ENCODE data around the gene MYADML2. TPM values are rescaled to one million over a fixed set of nuclear protein-coding genes. Genes with fewer than 3 reads are reported as not detected.

The MYADML2 gene
- total and polyA plus RNA-seq, 10 of the 15 experiments (the other 5 are each of a cell fraction or from before 2014, with no cell fraction given): not detected

DNA sequence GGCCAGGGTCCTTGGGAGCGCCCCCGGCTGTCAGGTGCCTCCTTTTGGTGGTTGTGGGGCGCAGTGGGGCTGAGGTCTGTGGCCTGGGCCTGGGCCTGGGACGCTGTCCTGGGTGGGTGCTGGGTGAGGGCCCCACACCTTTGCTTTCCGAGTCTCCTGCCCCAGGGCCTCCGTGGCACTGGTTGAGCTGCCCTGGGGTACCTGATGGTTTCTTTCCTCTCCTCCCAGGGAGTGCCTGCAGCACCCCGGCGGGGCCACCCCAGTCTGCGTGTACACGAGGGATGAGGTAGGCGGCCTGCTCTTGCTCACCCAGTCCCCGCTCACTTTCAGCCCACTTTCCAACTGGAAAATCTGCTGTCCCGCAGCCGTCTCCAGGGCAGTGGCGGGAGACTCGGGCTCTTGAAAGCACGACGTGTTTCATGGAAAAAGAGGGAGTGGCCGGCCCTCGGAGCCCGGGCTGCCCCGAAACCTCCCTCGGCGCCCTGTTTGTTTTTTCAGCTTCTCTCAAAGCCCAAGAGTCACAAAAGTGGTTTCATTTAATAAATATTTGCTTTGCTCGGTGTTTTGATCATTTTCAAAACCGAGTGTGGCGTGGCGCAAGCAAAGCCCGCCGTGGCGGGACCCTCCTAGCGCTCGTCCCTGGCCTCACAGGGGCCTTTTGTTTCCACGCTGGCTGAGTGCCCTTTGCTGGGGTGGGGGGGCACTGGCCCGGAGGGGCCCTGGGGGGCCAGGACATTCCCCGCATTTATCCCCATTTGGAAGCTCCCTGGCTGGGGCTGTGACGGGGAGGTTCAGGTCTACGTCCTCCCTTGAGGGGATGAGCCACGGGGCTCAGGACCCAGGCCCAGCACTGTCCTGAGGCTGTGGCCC, 47.8 kb upstream of the MYADML2 start (continued):
- TF ChIP-seq, protein P1, sequence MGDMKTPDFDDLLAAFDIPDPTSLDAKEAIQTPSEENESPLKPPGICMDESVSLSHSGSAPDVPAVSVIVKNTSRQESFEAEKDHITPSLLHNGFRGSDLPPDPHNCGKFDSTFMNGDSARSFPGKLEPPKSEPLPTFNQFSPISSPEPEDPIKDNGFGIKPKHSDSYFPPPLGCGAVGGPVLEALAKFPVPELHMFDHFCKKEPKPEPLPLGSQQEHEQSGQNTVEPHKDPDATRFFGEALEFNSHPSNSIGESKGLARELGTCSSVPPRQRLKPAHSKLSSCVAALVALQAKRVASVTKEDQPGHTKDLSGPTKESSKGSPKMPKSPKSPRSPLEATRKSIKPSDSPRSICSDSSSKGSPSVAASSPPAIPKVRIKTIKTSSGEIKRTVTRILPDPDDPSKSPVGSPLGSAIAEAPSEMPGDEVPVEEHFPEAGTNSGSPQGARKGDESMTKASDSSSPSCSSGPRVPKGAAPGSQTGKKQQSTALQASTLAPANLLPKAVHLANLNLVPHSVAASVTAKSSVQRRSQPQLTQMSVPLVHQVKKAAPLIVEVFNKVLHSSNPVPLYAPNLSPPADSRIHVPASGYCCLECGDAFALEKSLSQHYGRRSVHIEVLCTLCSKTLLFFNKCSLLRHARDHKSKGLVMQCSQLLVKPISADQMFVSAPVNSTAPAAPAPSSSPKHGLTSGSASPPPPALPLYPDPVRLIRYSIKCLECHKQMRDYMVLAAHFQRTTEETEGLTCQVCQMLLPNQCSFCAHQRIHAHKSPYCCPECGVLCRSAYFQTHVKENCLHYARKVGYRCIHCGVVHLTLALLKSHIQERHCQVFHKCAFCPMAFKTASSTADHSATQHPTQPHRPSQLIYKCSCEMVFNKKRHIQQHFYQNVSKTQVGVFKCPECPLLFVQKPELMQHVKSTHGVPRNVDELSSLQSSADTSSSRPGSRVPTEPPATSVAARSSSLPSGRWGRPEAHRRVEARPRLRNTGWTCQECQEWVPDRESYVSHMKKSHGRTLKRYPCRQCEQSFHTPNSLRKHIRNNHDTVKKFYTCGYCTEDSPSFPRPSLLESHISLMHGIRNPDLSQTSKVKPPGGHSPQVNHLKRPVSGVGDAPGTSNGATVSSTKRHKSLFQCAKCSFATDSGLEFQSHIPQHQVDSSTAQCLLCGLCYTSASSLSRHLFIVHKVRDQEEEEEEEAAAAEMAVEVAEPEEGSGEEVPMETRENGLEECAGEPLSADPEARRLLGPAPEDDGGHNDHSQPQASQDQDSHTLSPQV (IDR thresholded peaks at IDR 0.05): no peak
- TF ChIP-seq HCFC1 (IDR thresholded peaks at IDR 0.05; ENCODE audit: low read length) (no peak), BCL11A (IDR thresholded peaks at IDR 0.05; ENCODE audit: low read depth, low read length) (no peak), CHD4 (IDR thresholded peaks at IDR 0.05) (no peak), BRCA1 (IDR thresholded peaks at IDR 0.05; ENCODE audit: low read depth, low read length) (no peak), HDAC2 (IDR thresholded peaks at IDR 0.05) (no peak)
- TF ChIP-seq, protein P2, sequence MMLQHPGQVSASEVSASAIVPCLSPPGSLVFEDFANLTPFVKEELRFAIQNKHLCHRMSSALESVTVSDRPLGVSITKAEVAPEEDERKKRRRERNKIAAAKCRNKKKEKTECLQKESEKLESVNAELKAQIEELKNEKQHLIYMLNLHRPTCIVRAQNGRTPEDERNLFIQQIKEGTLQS (IDR thresholded peaks at IDR 0.05; ENCODE audit: borderline replicate concordance, extremely low read depth, low read depth, low read length): no peak

Data from GM12878 (cell line).